ENCODE results near the gene TUBB1. TPM values are rescaled to one million over a fixed set of nuclear protein-coding genes. Genes with fewer than 3 reads are reported as not detected.

Gene TUBB1
- total and polyA plus RNA-seq, 3 donors from 2014 or later: 0.25 to 1.3 (median 0.55) TPM

DNA sequence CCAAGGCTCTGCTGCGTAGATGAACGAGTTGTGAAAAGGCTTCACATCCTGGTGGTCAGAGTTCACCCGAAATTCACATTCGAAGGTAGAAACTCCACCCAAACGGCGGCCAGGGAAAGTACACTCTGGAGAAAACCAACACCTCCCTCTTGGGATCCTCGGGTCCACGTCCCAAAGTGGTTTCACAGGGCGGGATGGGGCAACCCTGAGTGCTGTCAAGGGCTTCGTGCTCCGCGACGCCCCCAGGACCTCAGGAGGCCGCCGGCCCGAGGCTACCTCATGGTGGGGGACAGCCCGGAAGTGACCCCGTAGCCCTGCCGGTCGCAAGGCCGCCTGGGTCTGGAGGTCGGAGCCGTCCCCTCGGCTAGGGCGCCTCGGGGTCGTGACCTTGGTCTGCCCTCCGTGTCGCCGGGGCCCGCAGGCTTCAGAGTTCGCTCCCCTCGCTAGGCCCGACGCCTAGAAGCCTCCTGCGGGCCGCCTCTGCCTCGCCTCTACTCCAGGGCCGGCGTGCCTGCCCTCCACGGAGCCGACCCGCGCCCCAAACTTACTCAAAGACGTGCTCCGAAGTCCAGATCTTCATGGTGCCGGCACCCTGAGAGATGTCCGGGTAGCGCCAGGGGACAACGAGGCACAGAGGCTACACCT is 23.0 kb downstream of the TUBB1 start, which contains the start of gene PRELID3B:
Gene PRELID3B, minus strand, starts transcription at position 636 of the 645 bp plus-strand sequence. Its CDS starts 56 bp downstream, at position 580.
- Histone ChIP-seq H3K9me3 (no peaks in the 10 kb centered on the region), H3K27ac (peak within 1 kb of the TSS; percentile 71 to 74), H3K4me1 (peaks cover 14% of the 10 kb centered on the region), H3K36me3 (ENCODE audit: low read depth, missing control alignments) (no peaks in the 10 kb centered on the region), H3K4me3 (peak within 1 kb of the TSS; percentile 67 to 88), H3K27me3 (no peaks in the 10 kb centered on the region)
- peak; percentile 42 for DNase-seq
- TF ChIP-seq, protein P1, sequence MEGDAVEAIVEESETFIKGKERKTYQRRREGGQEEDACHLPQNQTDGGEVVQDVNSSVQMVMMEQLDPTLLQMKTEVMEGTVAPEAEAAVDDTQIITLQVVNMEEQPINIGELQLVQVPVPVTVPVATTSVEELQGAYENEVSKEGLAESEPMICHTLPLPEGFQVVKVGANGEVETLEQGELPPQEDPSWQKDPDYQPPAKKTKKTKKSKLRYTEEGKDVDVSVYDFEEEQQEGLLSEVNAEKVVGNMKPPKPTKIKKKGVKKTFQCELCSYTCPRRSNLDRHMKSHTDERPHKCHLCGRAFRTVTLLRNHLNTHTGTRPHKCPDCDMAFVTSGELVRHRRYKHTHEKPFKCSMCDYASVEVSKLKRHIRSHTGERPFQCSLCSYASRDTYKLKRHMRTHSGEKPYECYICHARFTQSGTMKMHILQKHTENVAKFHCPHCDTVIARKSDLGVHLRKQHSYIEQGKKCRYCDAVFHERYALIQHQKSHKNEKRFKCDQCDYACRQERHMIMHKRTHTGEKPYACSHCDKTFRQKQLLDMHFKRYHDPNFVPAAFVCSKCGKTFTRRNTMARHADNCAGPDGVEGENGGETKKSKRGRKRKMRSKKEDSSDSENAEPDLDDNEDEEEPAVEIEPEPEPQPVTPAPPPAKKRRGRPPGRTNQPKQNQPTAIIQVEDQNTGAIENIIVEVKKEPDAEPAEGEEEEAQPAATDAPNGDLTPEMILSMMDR (IDR thresholded peaks at IDR 0.05): no peak
- no peak for TF ChIP-seq POLR2A (IDR thresholded peaks at IDR 0.05)
- intact Hi-C loops (cut with DNase I; ENCODE audit: low total_unique reads): no loop called here
- WGBS, 2 donors: 1 to 3% methylated on average over 21 to 36 of the region's 50 CpGs

DNA sequence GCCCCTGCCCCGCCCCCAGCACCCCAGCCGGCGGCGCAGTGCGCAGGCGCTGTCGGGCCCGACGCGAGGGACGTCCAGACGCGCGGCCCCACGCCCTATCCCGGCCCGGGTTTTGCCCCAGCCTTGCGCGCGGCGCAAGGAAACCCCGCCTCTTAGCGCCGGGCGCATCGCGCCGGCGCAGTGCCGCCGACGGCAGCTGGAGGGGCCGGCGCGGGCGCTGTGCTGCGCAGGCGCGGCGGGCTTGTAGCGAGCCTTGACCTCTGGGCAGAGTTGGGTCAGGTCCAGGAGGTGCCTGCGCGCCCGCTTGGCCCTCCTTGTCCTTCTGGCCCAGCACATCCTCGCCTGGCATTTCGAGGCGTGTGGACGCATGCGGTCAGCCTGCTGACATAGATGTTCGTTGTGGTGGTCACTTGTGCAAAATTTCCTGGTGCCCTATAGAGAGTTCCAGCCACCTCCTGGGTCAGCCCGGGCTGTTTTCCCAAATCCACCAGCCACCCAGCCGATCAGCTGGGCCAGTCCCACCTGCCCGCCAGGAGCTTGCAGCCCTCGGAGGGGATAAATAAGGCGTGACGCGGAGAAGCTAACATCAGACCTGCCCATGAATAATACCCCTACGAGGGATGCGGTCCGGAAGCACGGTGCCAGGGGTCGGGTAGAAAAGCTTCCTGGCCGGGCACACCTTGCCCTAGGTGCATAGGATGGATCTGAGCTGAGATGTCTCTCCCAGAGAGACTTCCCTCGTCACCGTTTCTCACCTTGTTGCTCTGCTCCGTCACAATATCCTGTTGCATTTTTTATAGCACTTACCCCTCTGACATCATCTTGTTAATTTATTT is 23.8 kb downstream of the TUBB1 start:
- peak; percentile 93 for DNase-seq
- intact Hi-C loops (cut with DNase I; ENCODE audit: low total_unique reads): no loop called here
- Histone ChIP-seq H3K9me3 (no peaks in the 10 kb centered on the region), H3K4me1 (peaks cover 14% of the 10 kb centered on the region), H3K36me3 (ENCODE audit: low read depth, missing control alignments) (no peaks in the 10 kb centered on the region), H3K4me3 (peak overlapping the region; percentile 67 to 88), H3K27ac (peak overlapping the region; percentile 71 to 74), H3K27me3 (no peaks in the 10 kb centered on the region)
- TF ChIP-seq POLR2A (IDR thresholded peaks at IDR 0.05): no peak
- TF ChIP-seq, protein P1 (IDR thresholded peaks at IDR 0.05): peak in 1 of 3 experiments; percentile 37
- 14 to 58% methylated on average over 10 to 48 of the region's 66 CpGs for WGBS, 2 donors

DNA sequence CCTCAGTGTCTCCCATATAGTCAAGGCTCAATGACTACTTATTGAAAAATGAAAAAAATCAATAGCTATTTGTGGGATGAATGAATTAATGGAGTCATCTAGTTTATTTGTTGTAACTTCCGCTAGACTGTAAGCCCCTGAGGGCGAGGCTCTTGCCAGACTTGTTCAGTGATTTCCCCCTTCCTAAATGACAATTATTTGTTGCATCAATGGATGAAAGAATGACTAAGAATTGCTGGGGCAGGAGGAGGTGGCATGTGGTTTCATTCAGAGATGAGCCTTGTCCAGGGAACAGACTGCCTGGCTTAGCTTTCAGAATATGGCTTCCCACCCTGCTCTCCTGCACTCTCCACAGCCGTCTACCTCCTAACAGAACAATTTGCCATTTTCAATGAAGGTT is 24.5 kb downstream of the TUBB1 start:
- H3K4me1 ChIP-seq: peaks cover 14% of the 10 kb centered on the region
- H3K27ac ChIP-seq: peak overlapping the region in 1 of 2 donors; percentile 42
- peak overlapping the region in 1 of 2 donors; percentile 88 for H3K4me3 ChIP-seq
- H3K36me3 ChIP-seq (ENCODE audit: low read depth, missing control alignments): no peaks in the 10 kb centered on the region
- no peaks in the 10 kb centered on the region for H3K27me3 ChIP-seq
- TF ChIP-seq POLR2A (IDR thresholded peaks at IDR 0.05): no peak
- TF ChIP-seq, protein P1 (IDR thresholded peaks at IDR 0.05): no peak
- 48 to 77% methylated on average over 3 of the region's 3 CpGs for WGBS, 2 donors
- intact Hi-C loops (cut with DNase I; ENCODE audit: low total_unique reads): no loop called here
- no peak for DNase-seq
- H3K9me3 ChIP-seq: no peaks in the 10 kb centered on the region

DNA sequence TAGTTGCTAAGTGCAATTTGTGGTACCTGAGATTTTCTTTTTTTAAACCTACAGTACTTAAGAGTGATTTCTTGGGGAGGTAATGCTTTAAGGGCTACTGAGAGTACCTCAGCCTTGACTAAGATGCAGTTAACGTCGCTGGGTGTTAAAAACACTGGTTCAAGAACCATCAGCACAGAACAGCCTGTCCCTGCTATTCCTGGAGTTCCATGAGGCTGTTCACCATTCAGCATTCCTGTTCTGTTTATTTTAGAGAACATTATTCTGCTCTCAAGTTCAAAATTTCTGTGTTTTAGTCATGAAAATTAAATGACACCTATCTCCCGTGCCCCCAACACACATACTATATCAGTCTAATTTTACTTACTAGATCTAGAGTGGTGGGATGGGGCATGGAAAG is 25.1 kb downstream of the TUBB1 start:
- Histone ChIP-seq H3K27ac (no peak overlapping the region), H3K9me3 (no peaks in the 10 kb centered on the region), H3K4me1 (peaks cover 14% of the 10 kb centered on the region), H3K4me3 (no peak overlapping the region), H3K27me3 (no peaks in the 10 kb centered on the region), H3K36me3 (ENCODE audit: low read depth, missing control alignments) (no peaks in the 10 kb centered on the region)
- whole genome bisulfite sequencing, 2 donors: 43 to 61% methylated on average over 3 of the region's 3 CpGs
- intact Hi-C loops (cut with DNase I; ENCODE audit: low total_unique reads): no loop called here
- DNase-seq: no peak
- no peak for TF ChIP-seq POLR2A (IDR thresholded peaks at IDR 0.05)
- TF ChIP-seq, protein P1 (IDR thresholded peaks at IDR 0.05): no peak

Data from testis (tissue), 3 donors.